Measurements from ENCODE around the gene CCDC102B.

DNA sequence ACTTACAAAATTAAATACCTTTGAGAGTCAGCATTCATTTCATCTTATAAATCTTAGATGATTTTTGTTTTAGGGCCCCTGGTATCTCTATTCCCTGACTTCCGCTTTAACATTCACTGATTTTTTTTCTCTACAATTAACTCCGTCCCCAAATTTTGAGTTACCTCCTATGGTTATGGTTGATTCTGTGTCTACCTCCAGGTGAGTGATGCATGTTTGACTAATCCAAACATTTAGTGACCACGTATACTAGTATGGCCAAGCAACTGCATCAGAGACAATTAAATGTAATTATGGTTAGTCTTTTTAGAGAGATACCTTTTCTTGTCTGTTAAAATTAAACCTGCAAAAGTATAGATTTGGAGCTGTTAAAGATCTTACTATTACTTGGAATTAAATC lies 120.3 kb downstream of the CCDC102B start:
- TF ChIP-seq POLR2A (IDR thresholded peaks at IDR 0.05; ENCODE audit: low read depth, low read length): no peak
- TF ChIP-seq POLR2AphosphoS5 (IDR thresholded peaks at IDR 0.05; ENCODE audit: low read depth, low read length): no peak
- TF ChIP-seq TAF1 (IDR thresholded peaks at IDR 0.05; ENCODE audit: borderline replicate concordance, low read depth, low read length): no peak

Data from GM12892 (cell line).